ENCODE measurements around the gene GALC. TPM values are rescaled to one million over a fixed set of nuclear protein-coding genes. Genes with fewer than 3 reads are reported as not detected.

GALC gene
- polyA plus RNA-seq, 1 donor from 2014 or later: 42.6 TPM

- H3K27ac ChIP-seq (ENCODE audit: low read length): no peak overlapping the region
- H3K9me3 ChIP-seq (ENCODE audit: low read length): no peaks in the 10 kb centered on the region
- H3F3A ChIP-seq (ENCODE audit: insufficient read depth, low read length, poor library complexity, severe bottlenecking): no peaks in the 10 kb centered on the region
- no peak overlapping the region for H3K4me2 ChIP-seq (ENCODE audit: low read length)
- no peaks in the 10 kb centered on the region for H3K9me2 ChIP-seq (ENCODE audit: insufficient read depth, low read length)
- H4K20me1 ChIP-seq (ENCODE audit: insufficient read depth): no peaks in the 10 kb centered on the region
- H3K9ac ChIP-seq (ENCODE audit: low read length): no peak overlapping the region
- H3K36me3 ChIP-seq (ENCODE audit: insufficient read depth, low read length): no peaks in the 10 kb centered on the region
- no peaks in the 10 kb centered on the region for H3K79me2 ChIP-seq (replicated peaks; ENCODE audit: insufficient read depth, low read length)
- no peak overlapping the region for H2AFZ ChIP-seq (ENCODE audit: low read depth, low read length)
- no peak overlapping the region for H3K4me3 ChIP-seq (ENCODE audit: low read length)
- no peaks in the 10 kb centered on the region for H3K27me3 ChIP-seq (ENCODE audit: insufficient read depth, low read depth, low read length)
- TF ChIP-seq TAF1 (IDR thresholded peaks at IDR 0.05; ENCODE audit: low read depth): no peak
- TF ChIP-seq EZH2 (IDR thresholded peaks at IDR 0.05; ENCODE audit: borderline replicate concordance, insufficient read depth, low read length, poor library complexity, severe bottlenecking): no peak
- no peak for TF ChIP-seq EP300 (conservative IDR thresholded peaks at IDR 0.05; ENCODE audit: poor library complexity, severe bottlenecking)
- TF ChIP-seq POLR2AphosphoS5 (IDR thresholded peaks at IDR 0.05): no peak
- TF ChIP-seq, protein P1, sequence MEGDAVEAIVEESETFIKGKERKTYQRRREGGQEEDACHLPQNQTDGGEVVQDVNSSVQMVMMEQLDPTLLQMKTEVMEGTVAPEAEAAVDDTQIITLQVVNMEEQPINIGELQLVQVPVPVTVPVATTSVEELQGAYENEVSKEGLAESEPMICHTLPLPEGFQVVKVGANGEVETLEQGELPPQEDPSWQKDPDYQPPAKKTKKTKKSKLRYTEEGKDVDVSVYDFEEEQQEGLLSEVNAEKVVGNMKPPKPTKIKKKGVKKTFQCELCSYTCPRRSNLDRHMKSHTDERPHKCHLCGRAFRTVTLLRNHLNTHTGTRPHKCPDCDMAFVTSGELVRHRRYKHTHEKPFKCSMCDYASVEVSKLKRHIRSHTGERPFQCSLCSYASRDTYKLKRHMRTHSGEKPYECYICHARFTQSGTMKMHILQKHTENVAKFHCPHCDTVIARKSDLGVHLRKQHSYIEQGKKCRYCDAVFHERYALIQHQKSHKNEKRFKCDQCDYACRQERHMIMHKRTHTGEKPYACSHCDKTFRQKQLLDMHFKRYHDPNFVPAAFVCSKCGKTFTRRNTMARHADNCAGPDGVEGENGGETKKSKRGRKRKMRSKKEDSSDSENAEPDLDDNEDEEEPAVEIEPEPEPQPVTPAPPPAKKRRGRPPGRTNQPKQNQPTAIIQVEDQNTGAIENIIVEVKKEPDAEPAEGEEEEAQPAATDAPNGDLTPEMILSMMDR (IDR thresholded peaks at IDR 0.05; ENCODE audit: poor library complexity, severe bottlenecking): no peak
- TF ChIP-seq RAD21 (conservative IDR thresholded peaks at IDR 0.05): no peak
- TF ChIP-seq MXI1 (conservative IDR thresholded peaks at IDR 0.05; ENCODE audit: poor library complexity, severe bottlenecking): no peak
- TF ChIP-seq REST (IDR thresholded peaks at IDR 0.05; ENCODE audit: borderline replicate concordance): no peak
- TF ChIP-seq SMC3 (conservative IDR thresholded peaks at IDR 0.05; ENCODE audit: poor library complexity): no peak
Measured at GRCh38 chr14:87940382-87940781, 52.6 kb downstream of the GALC start.

- TF ChIP-seq RAD21 (conservative IDR thresholded peaks at IDR 0.05) (no peak), EZH2 (IDR thresholded peaks at IDR 0.05; ENCODE audit: borderline replicate concordance, insufficient read depth, low read length, poor library complexity, severe bottlenecking) (no peak), POLR2AphosphoS5 (IDR thresholded peaks at IDR 0.05) (no peak), MXI1 (conservative IDR thresholded peaks at IDR 0.05; ENCODE audit: poor library complexity, severe bottlenecking) (no peak)
- H3K4me2 ChIP-seq (ENCODE audit: low read length): no peak overlapping the region
- H3F3A ChIP-seq (ENCODE audit: insufficient read depth, low read length, poor library complexity, severe bottlenecking): no peaks in the 10 kb centered on the region
- H3K36me3 ChIP-seq (ENCODE audit: insufficient read depth, low read length): no peaks in the 10 kb centered on the region
- no peak overlapping the region for H2AFZ ChIP-seq (ENCODE audit: low read depth, low read length)
- no peak overlapping the region for H3K4me3 ChIP-seq (ENCODE audit: low read length)
- no peaks in the 10 kb centered on the region for H4K20me1 ChIP-seq (ENCODE audit: insufficient read depth)
- no peaks in the 10 kb centered on the region for H3K9me3 ChIP-seq (ENCODE audit: low read length)
- H3K27ac ChIP-seq (ENCODE audit: low read length): no peak overlapping the region
- H3K79me2 ChIP-seq (replicated peaks; ENCODE audit: insufficient read depth, low read length): no peaks in the 10 kb centered on the region
- no peak overlapping the region for H3K9ac ChIP-seq (ENCODE audit: low read length)
- H3K9me2 ChIP-seq (ENCODE audit: insufficient read depth, low read length): no peaks in the 10 kb centered on the region
- H3K27me3 ChIP-seq (ENCODE audit: insufficient read depth, low read depth, low read length): no peaks in the 10 kb centered on the region
Measured at GRCh38 chr14:87935886-87936285, 57.1 kb downstream of the GALC start.
